Measurements from ENCODE around the gene CDH12. TPM values are rescaled to one million over a fixed set of nuclear protein-coding genes. Genes with fewer than 3 reads are reported as not detected.

Gene CDH12
- total and polyA plus RNA-seq, 2 experiments from 2014 or later, result not detected

- H3K79me2 ChIP-seq (ENCODE audit: insufficient read depth), result no peaks in the 10 kb centered on the region
- no peak overlapping the region for H2AFZ ChIP-seq
- H3K36me3 ChIP-seq (ENCODE audit: low read depth), result no peaks in the 10 kb centered on the region
- H3K4me1 ChIP-seq (ENCODE audit: insufficient read depth), result no peaks in the 10 kb centered on the region
- no peak overlapping the region for H3K9ac ChIP-seq
- H3K4me3 ChIP-seq, result no peak overlapping the region
- no peaks in the 10 kb centered on the region for H3K27me3 ChIP-seq (replicated peaks; ENCODE audit: insufficient read depth)
- no peaks in the 10 kb centered on the region for H4K20me1 ChIP-seq (ENCODE audit: insufficient read depth)
- TF ChIP-seq EZH2phosphoT487 (IDR thresholded peaks at IDR 0.05; ENCODE audit: insufficient read depth, low read depth), result no peak
- TF ChIP-seq EZH2 (IDR thresholded peaks at IDR 0.05; ENCODE audit: insufficient read depth, poor library complexity, severe bottlenecking), result no peak
- no peaks in the 10 kb centered on the region for H3K9me3 ChIP-seq (ENCODE audit: low read depth)
- no peaks in the 10 kb centered on the region for H3K9me2 ChIP-seq (ENCODE audit: insufficient read depth)
- 44 to 60% methylated on average over 2 of the region's 2 CpGs for WGBS, 2 experiments (ENCODE audit: low coverage in 1 of 2, low lambda C conversion rate in 2 of 2, missing lambda C conversion rate in 2 of 2)
- no peaks in the 10 kb centered on the region for H3F3A ChIP-seq (ENCODE audit: insufficient read depth)
- in situ Hi-C loops (cut with MboI), result no loop called here
- no peak overlapping the region for H3K27ac ChIP-seq
- no peak overlapping the region for H3K4me2 ChIP-seq (ENCODE audit: unreplicated experiment)
- no peak for DNase-seq
These were observed 118.2 kb downstream of the CDH12 start for GRCh38 chr5:22734907-22735306.

- no peaks in the 10 kb centered on the region for H3K27me3 ChIP-seq (replicated peaks; ENCODE audit: insufficient read depth)
- H3F3A ChIP-seq (ENCODE audit: insufficient read depth), result no peaks in the 10 kb centered on the region
- H3K79me2 ChIP-seq (ENCODE audit: insufficient read depth), result no peaks in the 10 kb centered on the region
- H3K9ac ChIP-seq, result no peak overlapping the region
- H4K20me1 ChIP-seq (ENCODE audit: insufficient read depth), result no peaks in the 10 kb centered on the region
- WGBS, 2 experiments (ENCODE audit: low coverage in 1 of 2, low lambda C conversion rate in 2 of 2, missing lambda C conversion rate in 2 of 2), result 13 to 14% methylated on average over 4 of the region's 4 CpGs
- H3K4me1 ChIP-seq (ENCODE audit: insufficient read depth), result no peaks in the 10 kb centered on the region
- no peaks in the 10 kb centered on the region for H3K9me2 ChIP-seq (ENCODE audit: insufficient read depth)
- DNase-seq, result no peak
- no peak overlapping the region for H3K4me3 ChIP-seq
- no peak overlapping the region for H2AFZ ChIP-seq
- in situ Hi-C loops (cut with MboI), result no loop called here
- no peaks in the 10 kb centered on the region for H3K9me3 ChIP-seq (ENCODE audit: low read depth)
- no peak overlapping the region for H3K4me2 ChIP-seq (ENCODE audit: unreplicated experiment)
- TF ChIP-seq EZH2 (IDR thresholded peaks at IDR 0.05; ENCODE audit: insufficient read depth, poor library complexity, severe bottlenecking) (no peak), EZH2phosphoT487 (IDR thresholded peaks at IDR 0.05; ENCODE audit: insufficient read depth, low read depth) (no peak)
- H3K36me3 ChIP-seq (ENCODE audit: low read depth), result no peaks in the 10 kb centered on the region
- H3K27ac ChIP-seq, result no peak overlapping the region
These were observed 124.5 kb downstream of the CDH12 start for GRCh38 chr5:22728610-22729009.

- Histone ChIP-seq H3K79me2 (ENCODE audit: insufficient read depth) (no peaks in the 10 kb centered on the region), H3K36me3 (ENCODE audit: low read depth) (no peaks in the 10 kb centered on the region), H4K20me1 (ENCODE audit: insufficient read depth) (no peaks in the 10 kb centered on the region), H3K9me3 (ENCODE audit: low read depth) (no peaks in the 10 kb centered on the region), H3K27me3 (replicated peaks; ENCODE audit: insufficient read depth) (no peaks in the 10 kb centered on the region), H3K9ac (no peak overlapping the region), H3K4me3 (no peak overlapping the region), H3K27ac (no peak overlapping the region), H3K4me1 (ENCODE audit: insufficient read depth) (no peaks in the 10 kb centered on the region), H2AFZ (no peak overlapping the region), H3F3A (ENCODE audit: insufficient read depth) (no peaks in the 10 kb centered on the region), H3K9me2 (ENCODE audit: insufficient read depth) (no peaks in the 10 kb centered on the region), H3K4me2 (ENCODE audit: unreplicated experiment) (no peak overlapping the region)
- TF ChIP-seq EZH2 (IDR thresholded peaks at IDR 0.05; ENCODE audit: insufficient read depth, poor library complexity, severe bottlenecking) (no peak), EZH2phosphoT487 (IDR thresholded peaks at IDR 0.05; ENCODE audit: insufficient read depth, low read depth) (no peak)
- DNase-seq, result no peak
- 35 to 41% methylated on average over 1 of the region's 1 CpG for WGBS, 2 experiments (ENCODE audit: low coverage in 1 of 2, low lambda C conversion rate in 2 of 2, missing lambda C conversion rate in 2 of 2)
- in situ Hi-C loops (cut with MboI), result no loop called here
These were observed 130.7 kb downstream of the CDH12 start for GRCh38 chr5:22722491-22722890.

- Histone ChIP-seq H3K4me3 (no peak overlapping the region), H3K79me2 (ENCODE audit: insufficient read depth) (no peaks in the 10 kb centered on the region), H3K36me3 (ENCODE audit: low read depth) (no peaks in the 10 kb centered on the region), H3K9me3 (ENCODE audit: low read depth) (no peaks in the 10 kb centered on the region), H3K27ac (no peak overlapping the region), H3K27me3 (replicated peaks; ENCODE audit: insufficient read depth) (no peaks in the 10 kb centered on the region), H3K9me2 (ENCODE audit: insufficient read depth) (no peaks in the 10 kb centered on the region), H3K4me2 (ENCODE audit: unreplicated experiment) (no peak overlapping the region), H3K4me1 (ENCODE audit: insufficient read depth) (no peaks in the 10 kb centered on the region), H3F3A (ENCODE audit: insufficient read depth) (no peaks in the 10 kb centered on the region), H2AFZ (no peak overlapping the region), H3K9ac (no peak overlapping the region), H4K20me1 (ENCODE audit: insufficient read depth) (no peaks in the 10 kb centered on the region)
- WGBS, 2 experiments (ENCODE audit: low coverage in 1 of 2, low lambda C conversion rate in 2 of 2, missing lambda C conversion rate in 2 of 2), result 0% methylated on average over 1 of the region's 1 CpG
- TF ChIP-seq EZH2phosphoT487 (IDR thresholded peaks at IDR 0.05; ENCODE audit: insufficient read depth, low read depth), result no peak
- TF ChIP-seq EZH2 (IDR thresholded peaks at IDR 0.05; ENCODE audit: insufficient read depth, poor library complexity, severe bottlenecking), result no peak
- DNase-seq, result no peak
- in situ Hi-C loops (cut with MboI), result no loop called here
These were observed 131.1 kb downstream of the CDH12 start for GRCh38 chr5:22722056-22722455.

GRCh38 chr5:22719842-22720241 is 133.3 kb downstream of the CDH12 start:
- in situ Hi-C loops (cut with MboI), result no loop called here
- Histone ChIP-seq H3K4me3 (no peak overlapping the region), H4K20me1 (ENCODE audit: insufficient read depth) (no peaks in the 10 kb centered on the region), H3K4me2 (ENCODE audit: unreplicated experiment) (no peak overlapping the region), H3K9ac (no peak overlapping the region), H3K9me3 (ENCODE audit: low read depth) (no peaks in the 10 kb centered on the region), H3K4me1 (ENCODE audit: insufficient read depth) (no peaks in the 10 kb centered on the region), H3K9me2 (ENCODE audit: insufficient read depth) (no peaks in the 10 kb centered on the region), H3K27me3 (replicated peaks; ENCODE audit: insufficient read depth) (no peaks in the 10 kb centered on the region), H3K36me3 (ENCODE audit: low read depth) (no peaks in the 10 kb centered on the region), H3K79me2 (ENCODE audit: insufficient read depth) (no peaks in the 10 kb centered on the region), H2AFZ (no peak overlapping the region), H3K27ac (no peak overlapping the region), H3F3A (ENCODE audit: insufficient read depth) (no peaks in the 10 kb centered on the region)
- no peak for DNase-seq
- 32 to 42% methylated on average over 3 of the region's 3 CpGs for WGBS, 2 experiments (ENCODE audit: low coverage in 1 of 2, low lambda C conversion rate in 2 of 2, missing lambda C conversion rate in 2 of 2)
- TF ChIP-seq EZH2 (IDR thresholded peaks at IDR 0.05; ENCODE audit: insufficient read depth, poor library complexity, severe bottlenecking) (no peak), EZH2phosphoT487 (IDR thresholded peaks at IDR 0.05; ENCODE audit: insufficient read depth, low read depth) (no peak)
